HL-60/S4 treated with retinoic acid at 250 ng/mL for 4 days and 3 days (cell line): Measurements from ENCODE around the gene SLC30A1.
"Not testable (repeated sequence)": the region's sequence is repeated elsewhere in the genome, so short reads cannot be mapped to it uniquely, and the experiment has no call there.

Source experiments
- in situ Hi-C: fragments of 300-500 bp; cut with MboI; formaldehyde crosslinking; loops from 2 replicates; pipeline ENCODE4 v1.7.0; 2022; ENCODE audit warnings: low sequenced_read_pairs

The SLC30A1 gene

DNA sequence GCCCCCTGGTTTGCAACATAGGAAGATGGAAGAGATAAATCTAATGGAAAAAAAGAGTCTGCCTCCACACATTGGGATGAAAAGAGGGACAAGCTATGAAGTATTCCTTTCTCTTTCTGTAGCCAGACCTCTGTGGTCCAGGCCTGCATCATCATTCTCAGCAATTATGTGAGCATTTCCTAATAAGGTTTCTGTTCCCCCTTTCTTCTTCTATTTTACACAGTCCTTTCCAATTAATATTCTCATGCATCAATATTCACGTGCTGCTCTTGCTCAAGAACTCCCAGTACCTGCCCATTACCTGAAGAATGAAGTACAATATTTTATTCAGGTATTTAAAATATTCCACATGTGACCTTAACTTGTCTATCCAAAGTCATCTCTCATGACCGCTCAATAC, 8.2 kb upstream of the SLC30A1 start:
- in situ Hi-C loops: no loop called here

DNA sequence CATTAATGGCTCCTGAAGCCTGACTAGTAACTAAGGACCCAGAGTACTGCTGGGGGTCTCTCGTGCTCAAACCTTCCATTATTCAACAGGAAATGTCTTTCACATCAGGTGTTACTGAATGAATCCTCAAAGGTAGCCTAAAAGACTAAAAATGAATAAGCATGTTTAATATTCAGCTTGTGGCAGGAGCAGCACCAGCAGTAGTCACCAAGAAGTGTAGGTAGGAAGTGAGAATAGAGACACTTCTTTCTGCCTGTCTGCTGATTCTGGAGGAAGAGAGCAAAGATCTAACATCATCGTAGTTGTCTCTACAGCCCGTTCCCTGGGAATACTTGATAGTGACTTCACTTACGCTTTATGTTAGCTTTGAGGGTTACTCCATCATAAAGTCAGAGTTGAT, 7.6 kb upstream of the SLC30A1 start:
- in situ Hi-C loops: no loop called here

DNA sequence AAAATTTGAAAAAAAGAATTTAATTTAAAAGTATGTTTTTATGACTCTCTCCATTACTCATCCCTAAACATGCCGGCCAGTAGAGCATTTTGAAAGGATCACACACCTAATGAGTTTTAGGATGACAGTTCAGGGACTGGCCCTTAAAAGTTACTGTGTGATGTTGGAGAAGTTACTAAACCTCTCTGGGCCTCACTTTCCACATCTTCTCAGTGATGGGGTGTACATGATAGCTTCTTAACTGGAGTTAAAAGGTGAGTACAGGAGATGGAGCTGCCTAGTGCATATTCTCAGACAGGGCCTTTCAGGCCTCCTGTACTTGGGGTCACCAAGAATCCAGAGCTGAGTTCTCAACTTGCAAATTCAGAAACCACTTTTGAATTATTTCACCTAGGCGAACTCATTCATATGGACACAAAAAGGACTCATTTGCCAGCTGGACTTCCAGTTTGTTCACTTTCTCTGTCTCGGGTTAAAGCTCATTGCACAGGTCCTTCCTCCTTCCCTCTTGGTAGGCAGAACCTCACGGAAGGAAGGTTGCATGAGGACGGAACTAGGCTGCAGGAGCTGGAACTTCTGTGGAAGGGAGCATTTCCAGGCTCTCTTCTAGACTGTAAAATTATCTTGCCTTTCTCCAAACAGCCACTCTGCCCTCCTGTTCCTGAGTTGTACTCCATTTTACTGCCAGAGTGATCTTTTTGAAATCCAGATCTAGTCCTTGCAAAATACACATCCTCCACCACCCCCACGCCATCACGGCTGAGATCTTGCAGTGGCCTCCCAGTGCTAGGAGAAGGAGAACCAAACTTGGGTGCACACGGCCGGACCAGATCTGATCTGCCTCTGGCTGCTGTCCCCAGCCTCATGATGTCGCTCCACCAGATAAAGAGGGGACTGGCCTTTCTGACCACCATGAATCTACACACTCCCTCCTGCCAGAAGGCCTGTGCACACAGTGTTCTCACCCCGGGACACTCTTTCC, 4.3 kb upstream of the SLC30A1 start:
- in situ Hi-C loops: no loop called here

GRCh38 chr1:211581526-211581925, 2.6 kb upstream of the SLC30A1 start:
- in situ Hi-C loops: no loop called here

- in situ Hi-C loops: no loop called here
Observed at GRCh38 chr1:211580303-211580687, 1.3 kb upstream of the SLC30A1 start.

DNA sequence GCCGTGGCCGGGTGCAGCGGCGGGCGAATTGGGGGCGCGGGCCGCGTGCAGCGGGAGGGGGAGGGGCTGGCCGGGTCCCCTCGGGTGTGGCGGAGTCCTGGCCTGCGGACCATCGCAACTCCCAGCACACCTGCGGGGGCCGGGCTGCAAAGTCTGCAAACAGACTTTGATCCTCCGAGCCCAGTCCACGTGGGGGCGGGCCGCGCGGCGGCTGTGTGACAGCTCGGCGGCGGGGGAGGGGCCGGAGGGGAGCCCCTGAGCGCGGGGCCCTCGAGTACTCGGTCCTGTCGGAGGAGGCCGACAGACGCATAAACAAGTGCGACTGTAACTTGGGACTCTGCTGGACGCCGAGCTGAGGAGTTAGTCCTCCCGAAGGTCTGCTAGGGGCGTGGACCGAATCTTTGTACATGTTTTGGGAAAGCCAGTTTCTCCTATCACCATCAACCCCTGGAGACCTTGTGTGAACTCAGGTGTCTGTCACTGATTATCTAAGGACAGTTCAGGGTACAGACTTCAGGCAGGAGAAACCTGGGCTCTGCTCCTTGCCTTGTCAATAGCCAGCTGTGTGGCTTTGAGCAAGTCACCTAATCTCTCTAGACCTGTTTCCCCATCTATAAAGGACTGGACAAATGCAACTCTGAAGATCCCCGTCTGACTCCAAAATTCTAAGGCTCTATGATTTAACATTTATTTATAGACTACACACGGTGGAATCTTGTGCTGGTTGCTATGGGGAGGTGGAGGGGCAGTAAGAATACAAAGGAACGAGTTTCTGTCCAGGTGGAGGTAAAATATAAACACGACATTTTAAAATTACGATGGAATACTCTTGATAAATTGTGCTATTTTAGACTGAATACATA, 710 bp upstream of the SLC30A1 start:
- in situ Hi-C loops: no loop called here

DNA sequence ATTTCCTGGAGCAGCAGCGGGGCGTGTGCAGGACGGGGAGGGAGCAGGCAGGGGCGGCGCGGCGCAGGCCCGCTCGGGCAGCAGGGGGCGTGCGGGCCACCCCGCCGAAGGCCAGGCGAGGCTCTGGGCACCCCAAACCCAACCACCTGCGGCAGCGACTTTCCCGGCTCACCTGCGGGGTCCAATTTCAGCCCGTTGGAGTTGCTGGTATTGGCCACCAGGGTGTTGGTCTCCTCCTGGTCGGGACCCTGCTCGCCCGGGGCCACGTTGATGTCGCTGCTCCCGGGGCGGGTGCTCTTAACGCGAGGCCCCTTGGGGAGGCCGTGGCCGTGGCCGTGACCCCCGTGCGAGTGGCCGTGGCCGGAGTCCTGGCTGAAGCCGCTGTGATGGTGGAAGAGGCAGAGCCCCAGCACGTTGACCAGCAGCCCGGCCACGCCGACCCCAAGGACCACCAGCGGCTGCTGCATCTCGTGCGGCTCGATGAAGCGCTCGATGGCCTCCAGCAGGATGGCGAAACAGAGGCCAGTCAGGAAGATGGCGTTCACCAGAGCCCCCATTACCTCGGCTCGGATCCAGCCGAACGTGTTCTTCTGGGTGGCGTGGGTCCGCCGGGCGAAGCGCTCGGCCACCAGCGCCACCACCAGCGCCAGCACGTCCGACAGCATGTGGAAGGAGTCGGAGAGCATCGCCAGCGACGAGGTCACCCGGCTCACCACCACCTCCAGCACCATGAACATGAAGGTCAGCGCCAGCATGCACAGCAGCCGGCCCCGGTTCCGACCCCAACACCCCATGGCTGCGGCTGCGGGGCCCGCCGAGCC, 932 bp downstream of the SLC30A1 start:
- in situ Hi-C loops: no loop called here

DNA sequence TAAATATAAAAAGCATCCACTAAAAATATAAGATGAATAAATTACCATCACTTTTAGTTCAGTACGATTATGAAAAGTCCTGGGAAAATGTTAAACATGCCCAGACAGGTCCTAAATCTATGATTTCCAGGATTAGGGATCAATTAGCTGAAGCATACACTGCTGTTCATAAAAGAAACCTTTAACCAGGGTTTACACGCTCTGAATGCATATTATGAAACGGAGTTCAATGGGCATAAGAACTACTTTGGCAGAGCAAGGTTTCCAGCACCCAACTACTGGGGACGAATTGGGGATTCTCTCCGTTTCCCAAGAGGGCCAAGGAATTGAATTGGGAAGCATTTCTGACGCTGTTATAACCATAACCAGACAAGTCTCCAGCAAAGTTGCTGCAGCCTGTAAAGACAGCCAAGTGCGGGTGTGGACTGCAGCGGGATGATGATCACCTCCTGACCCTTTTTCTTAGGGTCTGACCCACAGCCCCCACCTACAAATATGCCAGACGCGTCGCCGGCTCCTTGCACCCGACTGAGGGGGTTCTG, 1.6 kb downstream of the SLC30A1 start:
- in situ Hi-C loops: no loop called here

- in situ Hi-C loops: no loop called here
Observed at GRCh38 chr1:211576717-211577116, 2.2 kb downstream of the SLC30A1 start.

GRCh38 chr1:211574705-211575104, 4.3 kb downstream of the SLC30A1 start:
- in situ Hi-C loops: no loop called here

- in situ Hi-C loops: no loop called here
Observed at GRCh38 chr1:211571998-211572397, 7.0 kb downstream of the SLC30A1 start.

DNA sequence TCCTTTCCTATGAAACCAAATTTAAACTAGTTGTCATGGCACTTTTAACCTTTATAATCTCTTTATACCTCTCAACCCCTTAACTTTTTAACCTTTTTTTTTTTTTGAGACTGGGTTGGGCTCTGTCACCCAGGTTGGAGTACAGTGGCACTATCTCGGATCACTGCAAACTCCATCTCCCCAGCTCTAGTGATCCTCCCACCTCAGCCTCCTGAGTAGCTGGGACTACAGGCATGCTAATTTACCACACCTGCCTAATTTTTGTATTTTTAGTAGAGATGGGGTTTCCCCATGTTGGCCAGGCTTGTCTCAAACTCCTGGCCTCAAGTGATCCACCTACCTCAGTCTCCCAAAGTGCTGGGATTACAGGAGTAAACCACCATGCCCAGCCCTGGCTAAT, 8.6 kb downstream of the SLC30A1 start:
- in situ Hi-C loops: not testable (repeated sequence)

- in situ Hi-C loops: no loop called here
Observed at GRCh38 chr1:211566431-211567025, 12.4 kb downstream of the SLC30A1 start.

GRCh38 chr1:211564084-211564483, 14.9 kb downstream of the SLC30A1 start:
- in situ Hi-C loops: no loop called here

- in situ Hi-C loops: no loop called here
Observed at GRCh38 chr1:211559222-211560010, 19.5 kb downstream of the SLC30A1 start.

- in situ Hi-C loops: no loop called here
Observed at GRCh38 chr1:211557894-211558625, 20.9 kb downstream of the SLC30A1 start.

DNA sequence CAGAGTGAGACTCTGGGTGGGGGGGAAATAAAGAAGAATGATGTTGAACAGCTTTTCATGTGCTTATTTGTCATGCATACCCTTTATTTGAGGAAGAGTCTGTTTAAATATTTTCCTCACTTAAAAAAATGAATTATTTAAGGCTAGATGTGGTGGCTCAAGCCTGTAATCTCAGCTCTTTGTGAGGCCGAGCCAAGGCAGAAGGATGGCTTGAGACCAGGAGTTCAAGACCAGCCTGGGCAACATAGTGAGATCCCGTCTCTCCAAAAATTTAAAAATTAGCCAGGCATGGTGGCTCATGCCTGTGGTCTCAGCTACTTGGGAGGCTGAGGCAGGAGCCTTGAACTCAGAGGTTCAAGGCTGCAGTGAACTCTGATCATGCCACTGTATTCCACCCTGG, 25.4 kb downstream of the SLC30A1 start:
- in situ Hi-C loops: no loop called here

DNA sequence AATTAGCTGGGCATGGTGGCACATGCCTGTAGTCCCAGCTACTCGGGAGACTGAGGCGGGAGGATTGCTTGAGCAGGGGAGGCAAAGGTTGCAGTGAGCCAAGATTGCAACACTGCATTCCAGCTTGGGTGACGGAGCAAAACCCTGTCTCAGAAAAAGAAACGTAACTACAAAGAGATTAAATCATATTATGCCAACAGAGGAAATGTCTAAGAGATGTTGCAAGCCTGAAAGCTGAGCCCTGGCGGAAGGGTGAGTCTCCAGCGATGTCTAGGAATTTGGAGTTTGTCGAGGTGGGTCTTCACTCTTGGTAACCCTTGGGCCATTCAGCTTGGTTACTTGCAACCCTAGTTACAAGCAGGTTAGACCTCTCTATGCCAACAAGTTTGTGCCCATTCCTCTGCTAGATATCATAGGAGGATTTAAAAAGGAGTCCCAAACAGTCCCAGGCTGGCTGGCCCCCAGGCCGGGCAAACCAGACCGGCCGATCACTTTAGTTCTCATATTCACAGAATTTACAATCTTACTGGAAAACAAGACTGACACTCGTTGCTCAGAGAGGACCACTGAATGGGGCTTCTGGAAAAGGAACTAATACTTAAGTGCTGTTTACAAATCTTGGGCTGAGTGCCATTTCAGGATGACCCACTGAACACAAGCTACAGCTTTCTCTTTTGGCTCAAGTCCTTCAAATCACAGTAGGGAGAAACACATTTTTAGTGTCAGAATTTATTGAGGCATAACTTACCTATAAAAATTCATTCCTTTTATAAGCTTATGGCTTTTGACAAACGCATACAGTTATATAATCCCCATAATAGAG, 27.1 kb downstream of the SLC30A1 start:
- in situ Hi-C loops: no loop called here
